ENCODE measurements around the gene PDE11A. TPM values are rescaled to one million over a fixed set of nuclear protein-coding genes. Genes with fewer than 3 reads are reported as not detected.

PDE11A gene
- total and polyA plus RNA-seq, 2 of the 13 experiments (the other 11 are each of a cell fraction or from before 2014, with no cell fraction given), result 1.2 to 1.7 TPM

DNA sequence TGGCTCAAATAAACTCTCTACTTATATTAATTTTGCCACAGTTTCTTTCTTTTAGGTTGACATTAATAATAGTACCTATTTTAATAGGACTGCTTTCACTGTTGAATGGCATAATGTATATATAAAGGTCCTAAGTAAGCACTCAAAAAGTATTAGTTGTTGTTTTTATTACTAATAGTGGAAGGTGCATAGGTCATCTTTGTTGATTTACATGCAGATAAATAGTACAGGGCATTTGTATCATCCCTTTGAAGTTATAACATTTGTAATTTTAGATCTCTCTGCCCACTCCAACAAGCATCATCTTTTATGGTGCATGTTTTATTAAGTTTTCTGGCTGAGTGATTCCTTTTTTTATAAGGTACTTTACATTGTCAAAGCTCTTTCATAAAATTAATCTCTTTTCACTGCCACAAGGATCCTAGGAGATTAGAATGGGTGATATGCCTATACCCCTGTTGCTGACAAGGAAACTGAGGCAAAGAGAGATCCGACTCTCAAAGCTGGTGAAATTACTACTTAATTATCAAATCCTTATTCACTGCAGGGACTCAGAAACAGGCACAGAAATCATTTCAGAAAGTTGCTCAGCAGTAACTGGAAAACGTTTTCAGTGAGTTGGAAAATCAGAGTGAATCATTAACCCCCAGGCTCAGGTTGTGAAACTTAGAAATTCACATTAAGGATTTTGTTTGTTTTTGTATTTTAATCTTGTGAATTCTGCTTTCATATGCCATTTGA lies 380.4 kb downstream of the PDE11A start (continued):
- TF ChIP-seq, protein P1, sequence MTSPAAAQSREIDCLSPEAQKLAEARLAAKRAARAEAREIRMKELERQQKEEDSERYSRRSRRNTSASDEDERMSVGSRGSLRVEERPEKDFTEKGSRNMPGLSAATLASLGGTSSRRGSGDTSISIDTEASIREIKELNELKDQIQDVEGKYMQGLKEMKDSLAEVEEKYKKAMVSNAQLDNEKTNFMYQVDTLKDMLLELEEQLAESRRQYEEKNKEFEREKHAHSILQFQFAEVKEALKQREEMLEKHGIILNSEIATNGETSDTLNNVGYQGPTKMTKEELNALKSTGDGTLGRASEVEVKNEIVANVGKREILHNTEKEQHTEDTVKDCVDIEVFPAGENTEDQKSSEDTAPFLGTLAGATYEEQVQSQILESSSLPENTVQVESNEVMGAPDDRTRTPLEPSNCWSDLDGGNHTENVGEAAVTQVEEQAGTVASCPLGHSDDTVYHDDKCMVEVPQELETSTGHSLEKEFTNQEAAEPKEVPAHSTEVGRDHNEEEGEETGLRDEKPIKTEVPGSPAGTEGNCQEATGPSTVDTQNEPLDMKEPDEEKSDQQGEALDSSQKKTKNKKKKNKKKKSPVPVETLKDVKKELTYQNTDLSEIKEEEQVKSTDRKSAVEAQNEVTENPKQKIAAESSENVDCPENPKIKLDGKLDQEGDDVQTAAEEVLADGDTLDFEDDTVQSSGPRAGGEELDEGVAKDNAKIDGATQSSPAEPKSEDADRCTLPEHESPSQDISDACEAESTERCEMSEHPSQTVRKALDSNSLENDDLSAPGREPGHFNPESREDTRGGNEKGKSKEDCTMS (CRISPR knock-in tag; conservative IDR thresholded peaks at IDR 0.05), result no peak
- TF ChIP-seq ZNF33B (CRISPR knock-in tag; IDR thresholded peaks at IDR 0.05), result no peak
- no peak for TF ChIP-seq REST (IDR thresholded peaks at IDR 0.05; ENCODE audit: borderline replicate concordance in 1 of 2, low read depth in 1 of 2, low read length in 2 of 2)
- no peak for TF ChIP-seq ZNF614 (CRISPR knock-in tag; IDR thresholded peaks at IDR 0.05; ENCODE audit: borderline replicate concordance)
- no peak for TF ChIP-seq KAT7 (CRISPR knock-in tag; IDR thresholded peaks at IDR 0.05; ENCODE audit: borderline replicate concordance)
- TF ChIP-seq, protein P2, sequence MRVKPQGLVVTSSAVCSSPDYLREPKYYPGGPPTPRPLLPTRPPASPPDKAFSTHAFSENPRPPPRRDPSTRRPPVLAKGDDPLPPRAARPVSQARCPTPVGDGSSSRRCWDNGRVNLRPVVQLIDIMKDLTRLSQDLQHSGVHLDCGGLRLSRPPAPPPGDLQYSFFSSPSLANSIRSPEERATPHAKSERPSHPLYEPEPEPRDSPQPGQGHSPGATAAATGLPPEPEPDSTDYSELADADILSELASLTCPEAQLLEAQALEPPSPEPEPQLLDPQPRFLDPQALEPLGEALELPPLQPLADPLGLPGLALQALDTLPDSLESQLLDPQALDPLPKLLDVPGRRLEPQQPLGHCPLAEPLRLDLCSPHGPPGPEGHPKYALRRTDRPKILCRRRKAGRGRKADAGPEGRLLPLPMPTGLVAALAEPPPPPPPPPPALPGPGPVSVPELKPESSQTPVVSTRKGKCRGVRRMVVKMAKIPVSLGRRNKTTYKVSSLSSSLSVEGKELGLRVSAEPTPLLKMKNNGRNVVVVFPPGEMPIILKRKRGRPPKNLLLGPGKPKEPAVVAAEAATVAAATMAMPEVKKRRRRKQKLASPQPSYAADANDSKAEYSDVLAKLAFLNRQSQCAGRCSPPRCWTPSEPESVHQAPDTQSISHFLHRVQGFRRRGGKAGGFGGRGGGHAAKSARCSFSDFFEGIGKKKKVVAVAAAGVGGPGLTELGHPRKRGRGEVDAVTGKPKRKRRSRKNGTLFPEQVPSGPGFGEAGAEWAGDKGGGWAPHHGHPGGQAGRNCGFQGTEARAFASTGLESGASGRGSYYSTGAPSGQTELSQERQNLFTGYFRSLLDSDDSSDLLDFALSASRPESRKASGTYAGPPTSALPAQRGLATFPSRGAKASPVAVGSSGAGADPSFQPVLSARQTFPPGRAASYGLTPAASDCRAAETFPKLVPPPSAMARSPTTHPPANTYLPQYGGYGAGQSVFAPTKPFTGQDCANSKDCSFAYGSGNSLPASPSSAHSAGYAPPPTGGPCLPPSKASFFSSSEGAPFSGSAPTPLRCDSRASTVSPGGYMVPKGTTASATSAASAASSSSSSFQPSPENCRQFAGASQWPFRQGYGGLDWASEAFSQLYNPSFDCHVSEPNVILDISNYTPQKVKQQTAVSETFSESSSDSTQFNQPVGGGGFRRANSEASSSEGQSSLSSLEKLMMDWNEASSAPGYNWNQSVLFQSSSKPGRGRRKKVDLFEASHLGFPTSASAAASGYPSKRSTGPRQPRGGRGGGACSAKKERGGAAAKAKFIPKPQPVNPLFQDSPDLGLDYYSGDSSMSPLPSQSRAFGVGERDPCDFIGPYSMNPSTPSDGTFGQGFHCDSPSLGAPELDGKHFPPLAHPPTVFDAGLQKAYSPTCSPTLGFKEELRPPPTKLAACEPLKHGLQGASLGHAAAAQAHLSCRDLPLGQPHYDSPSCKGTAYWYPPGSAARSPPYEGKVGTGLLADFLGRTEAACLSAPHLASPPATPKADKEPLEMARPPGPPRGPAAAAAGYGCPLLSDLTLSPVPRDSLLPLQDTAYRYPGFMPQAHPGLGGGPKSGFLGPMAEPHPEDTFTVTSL (CRISPR knock-in tag; IDR thresholded peaks at IDR 0.05; ENCODE audit: borderline replicate concordance), result peak; percentile 32; the same call in 1 of the 2 replicates
- TF ChIP-seq PCBP1 (IDR thresholded peaks at IDR 0.05; ENCODE audit: borderline replicate concordance, low read depth, low read length), result no peak
- no peak for TF ChIP-seq MTA3 (CRISPR knock-in tag; IDR thresholded peaks at IDR 0.05)
- TF ChIP-seq SCMH1 (CRISPR knock-in tag; IDR thresholded peaks at IDR 0.05; ENCODE audit: borderline replicate concordance), result no peak
- TF ChIP-seq CEBPG (CRISPR knock-in tag; IDR thresholded peaks at IDR 0.05), result peak; percentile 56
- TF ChIP-seq EHMT2 (IDR thresholded peaks at IDR 0.05; ENCODE audit: borderline replicate concordance, low read depth, low read length), result no peak
- TF ChIP-seq RFX1 (IDR thresholded peaks at IDR 0.05), result no peak
- no peak for TF ChIP-seq ZBTB44 (CRISPR knock-in tag; IDR thresholded peaks at IDR 0.05)
- TF ChIP-seq ZNF713 (CRISPR knock-in tag; IDR thresholded peaks at IDR 0.05), result no peak
- TF ChIP-seq ZSCAN21 (CRISPR knock-in tag; IDR thresholded peaks at IDR 0.05; ENCODE audit: borderline replicate concordance), result no peak
